HG02885 (cell line): ENCODE measurements around the gene KANSL1L.
"Not testable (repeated sequence)": the region's sequence is repeated elsewhere in the genome, so short reads cannot be mapped to it uniquely, and the experiment has no call there.

ENCODE experiments used
- ATAC-seq: cut with Tn5 transposase; IDR thresholded peaks from one replicate; pipeline ENCODE4 v1.9.1; 2021; ENCODE audit warnings: mild to moderate bottlenecking; ENCODE audit not compliant: unreplicated experiment, poor library complexity

KANSL1L gene, protein sequence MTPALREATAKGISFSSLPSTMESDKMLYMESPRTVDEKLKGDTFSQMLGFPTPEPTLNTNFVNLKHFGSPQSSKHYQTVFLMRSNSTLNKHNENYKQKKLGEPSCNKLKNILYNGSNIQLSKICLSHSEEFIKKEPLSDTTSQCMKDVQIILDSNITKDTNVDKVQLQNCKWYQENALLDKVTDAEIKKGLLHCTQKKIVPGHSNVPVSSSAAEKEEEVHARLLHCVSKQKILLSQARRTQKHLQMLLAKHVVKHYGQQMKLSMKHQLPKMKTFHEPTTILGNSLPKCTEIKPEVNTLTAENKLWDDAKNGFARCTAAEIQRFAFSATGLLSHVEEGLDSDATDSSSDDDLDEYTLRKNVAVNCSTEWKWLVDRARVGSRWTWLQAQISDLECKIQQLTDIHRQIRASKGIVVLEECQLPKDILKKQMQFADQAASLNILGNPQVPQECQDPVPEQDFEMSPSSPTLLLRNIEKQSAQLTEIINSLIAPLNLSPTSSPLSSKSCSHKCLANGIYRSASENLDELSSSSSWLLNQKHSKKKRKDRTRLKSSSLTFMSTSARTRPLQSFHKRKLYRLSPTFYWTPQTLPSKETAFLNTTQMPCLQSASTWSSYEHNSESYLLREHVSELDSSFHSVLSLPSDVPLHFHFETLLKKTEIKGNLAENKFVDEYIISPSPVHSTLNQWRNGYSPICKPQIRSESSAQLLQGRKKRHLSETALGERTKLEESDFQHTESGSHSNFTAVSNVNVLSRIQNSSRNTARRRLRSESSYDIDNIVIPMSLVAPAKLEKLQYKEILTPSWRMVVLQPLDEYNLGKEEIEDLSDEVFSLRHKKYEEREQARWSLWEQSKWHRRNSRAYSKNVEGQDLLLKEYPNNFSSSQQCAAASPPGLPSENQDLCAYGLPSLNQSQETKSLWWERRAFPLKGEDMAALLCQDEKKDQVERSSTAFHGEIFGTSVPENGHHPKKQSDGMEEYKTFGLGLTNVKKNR

GRCh38 chr2:210171309-210172218 is at the start of gene KANSL1L:
KANSL1L (minus strand) TSS chr2:210171409; CDS start chr2:210154582, 16,827 bp downstream.
- ATAC-seq: peak; percentile 78

DNA sequence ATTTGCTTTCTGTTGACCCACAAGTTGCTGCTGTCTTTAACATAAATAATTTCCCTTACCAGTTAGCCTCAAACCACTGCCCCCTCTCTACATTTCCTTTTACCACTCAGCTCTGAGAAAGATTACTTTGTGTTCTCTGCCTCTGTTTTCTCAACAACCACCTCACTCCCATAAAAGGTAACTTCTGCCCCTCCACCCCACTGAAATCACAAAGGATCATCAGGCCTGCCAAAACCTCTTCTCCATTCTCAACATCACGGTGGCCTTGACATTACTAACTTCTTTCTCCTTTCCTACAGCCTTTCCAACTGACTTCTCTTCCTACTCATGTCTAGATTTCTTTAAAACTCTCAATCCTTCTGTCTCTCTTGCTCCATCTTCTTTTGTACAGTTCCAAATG is 43.9 kb upstream of the KANSL1L start:
- ATAC-seq: no peak

GRCh38 chr2:210210185-210210584 is 39.0 kb upstream of the KANSL1L start:
- ATAC-seq: no peak

DNA sequence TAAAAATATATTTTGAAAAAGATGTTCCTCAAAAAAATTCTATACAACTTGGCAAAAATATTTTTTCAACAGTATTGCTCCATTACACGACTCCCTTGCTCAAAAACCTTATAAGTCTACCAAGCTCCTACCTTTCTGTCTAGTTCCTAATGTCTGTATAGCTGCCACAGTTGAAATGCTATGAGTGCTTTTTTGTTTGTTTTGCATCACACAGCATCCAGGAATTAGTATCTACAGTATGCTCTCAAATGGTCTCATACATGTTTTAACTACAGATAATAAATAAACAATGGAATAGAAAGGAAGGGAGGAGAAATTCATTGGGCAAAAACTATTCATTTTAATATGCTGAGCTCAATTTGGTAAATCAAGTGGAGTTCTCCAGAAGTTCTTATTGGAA is 36.7 kb upstream of the KANSL1L start:
- ATAC-seq: no peak

GRCh38 chr2:210203558-210203957 is 32.3 kb upstream of the KANSL1L start:
- no peak for ATAC-seq

DNA sequence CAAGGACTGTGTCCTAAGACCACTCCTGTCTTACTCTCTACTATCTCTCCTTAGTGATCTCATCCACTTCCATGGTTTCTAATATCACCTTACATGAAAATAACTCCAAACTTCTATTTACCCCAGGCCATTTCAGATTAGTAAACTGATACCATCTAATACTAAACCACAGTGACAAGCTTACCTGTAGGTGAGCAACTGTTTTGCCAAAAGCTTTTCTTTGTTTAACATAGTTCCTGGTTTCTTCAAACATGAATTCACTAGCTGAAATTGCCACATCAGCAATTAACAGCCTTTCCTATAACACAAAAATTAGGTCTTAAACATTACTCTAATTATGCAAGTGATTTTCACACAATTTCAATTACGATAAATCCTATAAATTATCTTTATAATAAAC is 31.9 kb upstream of the KANSL1L start:
- no peak for ATAC-seq

- ATAC-seq: no peak
Observed at GRCh38 chr2:210199854-210200253, 28.6 kb upstream of the KANSL1L start.

GRCh38 chr2:210199186-210199765 is 28.1 kb upstream of the KANSL1L start:
- ATAC-seq: peak; percentile 66

DNA sequence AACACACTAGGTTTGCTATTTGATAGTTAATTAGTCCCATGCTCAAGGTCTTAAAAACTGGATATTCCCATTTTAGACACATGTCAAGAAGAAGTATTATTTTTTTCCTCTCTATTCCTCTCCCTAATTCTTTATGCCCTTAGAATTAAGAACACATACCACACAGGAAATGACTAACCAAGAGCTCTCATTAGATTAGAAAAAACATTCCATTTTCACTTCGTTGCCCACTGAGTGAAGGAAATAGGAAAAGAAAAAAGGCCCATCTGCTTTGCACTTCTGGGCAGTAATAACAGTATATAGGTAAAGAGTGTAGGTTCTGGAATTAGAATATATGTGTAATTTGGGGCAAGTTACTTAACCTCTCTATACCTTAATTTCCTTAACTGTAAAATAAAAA is 27.1 kb upstream of the KANSL1L start:
- ATAC-seq: no peak

- ATAC-seq: no peak
Observed at GRCh38 chr2:210197720-210198119, 26.5 kb upstream of the KANSL1L start.

DNA sequence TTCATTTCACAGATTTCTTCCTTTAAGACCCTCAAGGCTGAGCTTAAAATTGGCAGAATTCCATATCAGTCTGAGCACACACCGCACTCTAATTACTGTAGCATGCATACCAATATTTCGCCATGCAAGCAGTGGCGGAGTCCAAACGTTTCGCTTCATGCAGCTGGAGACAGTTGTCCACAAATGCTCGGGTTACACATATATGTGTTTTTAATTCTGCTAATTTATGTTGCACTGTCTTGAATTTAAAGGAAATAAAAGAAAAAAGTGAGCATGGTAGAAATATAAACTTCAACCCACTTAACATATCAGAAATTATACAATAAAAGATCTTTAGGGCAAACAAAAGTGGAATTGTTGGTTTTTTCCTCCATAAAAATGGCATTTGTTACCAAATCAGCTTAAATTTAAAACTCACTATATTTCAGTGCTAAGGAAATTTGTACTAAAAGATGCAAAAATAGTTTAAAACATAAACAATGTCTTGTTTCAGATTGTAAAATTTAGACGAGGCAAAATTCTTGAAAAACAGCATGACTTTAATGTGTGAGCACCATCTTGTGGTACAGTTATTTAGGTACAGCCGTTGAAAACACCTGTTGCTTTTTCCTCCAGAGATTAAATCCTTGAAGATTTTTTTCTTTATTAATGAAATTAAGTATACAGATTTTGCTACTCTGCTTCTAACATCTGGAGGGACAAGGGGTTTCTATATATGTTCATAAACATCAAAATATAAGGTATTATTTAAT is 24.1 kb upstream of the KANSL1L start:
- peak; percentile 58 for ATAC-seq

DNA sequence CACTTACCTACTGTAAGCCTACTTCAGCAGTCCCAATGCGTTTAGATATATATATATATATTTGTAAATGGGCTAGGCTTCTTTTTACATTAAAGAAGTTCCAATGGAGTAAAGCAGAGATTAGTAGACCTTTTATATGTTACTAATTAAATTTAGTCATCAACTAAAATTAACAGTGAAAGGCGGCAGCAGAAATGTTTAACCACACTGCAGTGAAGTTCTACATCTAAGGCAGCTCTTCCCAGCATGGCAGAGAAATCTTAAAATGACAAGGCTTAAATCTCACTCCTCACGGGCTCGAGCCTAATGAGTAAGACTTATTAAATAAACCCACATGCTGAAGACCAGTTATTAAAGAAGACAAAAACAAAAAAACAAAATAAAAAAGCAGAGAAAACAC is 19.1 kb upstream of the KANSL1L start:
- ATAC-seq: no peak

- no peak for ATAC-seq
Observed at GRCh38 chr2:210189452-210190138, 18.4 kb upstream of the KANSL1L start.

GRCh38 chr2:210188755-210189154 is 17.5 kb upstream of the KANSL1L start:
- no peak for ATAC-seq

DNA sequence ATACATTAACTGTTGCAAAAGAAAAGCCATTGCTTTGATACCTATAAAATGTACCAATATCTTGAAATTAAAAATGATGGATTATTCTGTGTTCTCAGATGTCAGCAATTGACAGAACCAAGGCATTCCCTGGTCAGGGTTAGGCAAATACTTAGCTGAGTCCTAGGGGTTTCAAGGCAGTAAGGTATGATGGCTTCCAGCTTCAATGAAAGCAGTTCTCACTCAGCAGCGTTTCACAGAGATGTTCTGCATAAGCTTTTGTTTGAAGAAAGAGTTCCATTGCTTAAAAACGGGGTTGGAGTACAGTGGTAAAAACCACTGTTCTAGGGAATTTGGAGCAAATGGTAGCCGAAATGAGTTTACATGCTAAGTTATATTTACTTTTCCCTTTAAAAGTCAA is 17.0 kb upstream of the KANSL1L start:
- ATAC-seq: no peak

DNA sequence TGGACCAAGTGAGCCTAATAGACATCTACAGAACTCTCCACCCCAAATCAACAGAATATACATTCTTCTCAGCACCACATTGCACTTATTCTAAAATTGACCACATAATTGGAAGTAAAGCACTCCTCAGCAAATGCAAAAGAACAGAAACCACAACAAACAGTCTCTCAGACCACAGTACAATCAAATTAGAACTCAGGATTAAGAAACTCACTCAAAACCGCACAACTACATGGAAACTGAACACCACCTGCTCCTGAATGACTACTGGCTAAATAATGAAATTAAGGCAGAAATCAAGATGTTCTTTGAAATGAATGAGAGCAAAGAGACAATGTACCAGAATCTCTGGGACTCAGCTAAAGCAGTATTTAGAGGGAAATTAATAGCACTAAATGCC is 12.7 kb upstream of the KANSL1L start:
- not testable (repeated sequence) for ATAC-seq

DNA sequence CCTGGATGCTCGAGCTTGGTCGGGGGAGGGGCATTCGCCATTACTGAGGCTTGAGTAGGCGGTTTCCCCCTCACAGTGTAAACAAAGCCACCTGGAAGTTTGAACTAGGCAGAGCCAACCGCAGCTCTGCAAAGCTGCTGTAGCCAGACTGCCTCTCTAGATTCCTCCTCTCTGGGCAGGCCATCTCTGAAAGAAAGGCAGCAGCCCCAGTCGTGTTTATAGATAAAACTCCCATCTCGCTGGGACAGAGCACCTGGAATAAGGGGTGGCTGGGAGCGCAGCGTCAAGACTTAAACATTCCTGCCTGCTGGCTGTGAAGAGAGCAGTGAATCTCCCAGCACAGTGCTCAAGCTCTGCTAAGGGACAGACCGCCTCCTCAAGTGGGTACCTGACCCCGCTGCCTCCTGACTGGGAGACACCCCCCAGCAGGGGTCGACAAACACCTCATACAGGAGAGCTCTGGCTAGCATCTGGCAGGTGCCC is 10.4 kb upstream of the KANSL1L start:
- not testable (repeated sequence) for ATAC-seq

DNA sequence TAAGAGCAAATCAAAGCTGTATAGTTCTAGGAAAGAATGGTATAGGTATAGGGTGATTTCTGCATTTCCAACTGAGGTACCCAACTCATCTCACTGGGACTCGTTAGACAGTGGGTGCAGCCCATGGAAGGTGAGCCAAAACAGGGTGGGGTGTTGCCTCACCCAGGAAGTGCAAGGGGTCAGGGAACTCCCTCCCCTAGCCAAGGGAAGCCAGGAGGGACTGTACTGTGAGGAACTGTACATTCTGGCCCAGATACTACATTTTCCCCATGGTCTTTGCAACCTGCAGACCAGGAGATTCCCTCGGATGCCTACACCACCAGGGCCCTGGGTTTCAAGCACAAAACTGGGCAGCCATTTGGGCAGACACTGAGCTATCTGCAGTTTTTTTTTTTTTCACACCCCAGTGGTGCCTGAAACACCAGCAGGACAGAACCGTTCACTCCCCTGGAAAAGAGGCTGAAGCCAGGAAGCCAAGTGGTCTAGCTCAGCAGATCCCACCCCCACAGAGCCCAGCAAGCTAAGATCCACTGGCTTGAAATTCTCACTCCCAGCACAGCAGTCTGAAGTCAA is 9.9 kb upstream of the KANSL1L start:
- ATAC-seq: not testable (repeated sequence)
